ENCODE results near the gene ATP8A2. TPM values are rescaled to one million over a fixed set of nuclear protein-coding genes. Genes with fewer than 3 reads are reported as not detected.
"Not testable (repeated sequence)": the region's sequence is repeated elsewhere in the genome, so short reads cannot be mapped to it uniquely, and the experiment has no call there.

ATP8A2 gene
- total RNA-seq, 2 donors from 2014 or later, result 0.41 to 1.6 TPM

- ATAC-seq (ENCODE audit: insufficient number of reproducible peaks, low FRiP score, low read depth), result no peak
Measured at GRCh38 chr13:25945596-25945995, 573.8 kb downstream of the ATP8A2 start.

GRCh38 chr13:25946321-25946720, 574.5 kb downstream of the ATP8A2 start:
- Histone ChIP-seq H3K27me3 (replicated peaks; ENCODE audit: insufficient read depth) (no peaks in the 10 kb centered on the region), H3K4me1 (ENCODE audit: control insufficient read depth in 1 of 2, low read depth in 2 of 2) (no peaks in the 10 kb centered on the region), H3K27ac (no peak overlapping the region), H3K36me3 (no peaks in the 10 kb centered on the region), H3K9me3 (no peaks in the 10 kb centered on the region), H3K4me3 (no peak overlapping the region)
- TF ChIP-seq CTCF (IDR thresholded peaks at IDR 0.05), result no peak
- DNase-seq (ENCODE audit: low spot score) (no peak), ATAC-seq (ENCODE audit: insufficient number of reproducible peaks, low FRiP score, low read depth) (no peak)

More at GRCh38 chr13:25945596-25945995, 573.8 kb downstream of the ATP8A2 start:
- H3K36me3 ChIP-seq, result no peaks in the 10 kb centered on the region
- no peaks in the 10 kb centered on the region for H3K9me3 ChIP-seq
- H3K4me3 ChIP-seq, result no peak overlapping the region
- no peak overlapping the region for H3K27ac ChIP-seq
- no peak for DNase-seq (ENCODE audit: low spot score)
- no peaks in the 10 kb centered on the region for H3K4me1 ChIP-seq (ENCODE audit: control insufficient read depth in 1 of 2, low read depth in 2 of 2)
- TF ChIP-seq CTCF (IDR thresholded peaks at IDR 0.05), result no peak
- H3K27me3 ChIP-seq (replicated peaks; ENCODE audit: insufficient read depth), result no peaks in the 10 kb centered on the region

GRCh38 chr13:25948910-25949309, 577.1 kb downstream of the ATP8A2 start:
- Histone ChIP-seq H3K4me1 (ENCODE audit: control insufficient read depth in 1 of 2, low read depth in 2 of 2) (no peaks in the 10 kb centered on the region), H3K36me3 (no peaks in the 10 kb centered on the region), H3K27me3 (replicated peaks; ENCODE audit: insufficient read depth) (no peaks in the 10 kb centered on the region), H3K9me3 (no peaks in the 10 kb centered on the region), H3K27ac (no peak overlapping the region), H3K4me3 (no peak overlapping the region)
- no peak for TF ChIP-seq CTCF (IDR thresholded peaks at IDR 0.05)
- DNase-seq (ENCODE audit: low spot score), result no peak
- no peak for ATAC-seq (ENCODE audit: insufficient number of reproducible peaks, low FRiP score, low read depth)

- Histone ChIP-seq H3K27ac (no peak overlapping the region), H3K27me3 (replicated peaks; ENCODE audit: insufficient read depth) (no peaks in the 10 kb centered on the region), H3K9me3 (no peaks in the 10 kb centered on the region), H3K36me3 (no peaks in the 10 kb centered on the region), H3K4me3 (no peak overlapping the region), H3K4me1 (ENCODE audit: control insufficient read depth in 1 of 2, low read depth in 2 of 2) (no peaks in the 10 kb centered on the region)
- DNase-seq (ENCODE audit: low spot score) (no peak), ATAC-seq (ENCODE audit: insufficient number of reproducible peaks, low FRiP score, low read depth) (no peak)
- no peak for TF ChIP-seq CTCF (IDR thresholded peaks at IDR 0.05)
Measured at GRCh38 chr13:25951831-25952230, 580.1 kb downstream of the ATP8A2 start.

- ATAC-seq (ENCODE audit: insufficient number of reproducible peaks, low FRiP score, low read depth); H3K27ac ChIP-seq; H3K4me1 ChIP-seq (ENCODE audit: control insufficient read depth in 1 of 2, low read depth in 2 of 2); H3K9me3 ChIP-seq; H3K4me3 ChIP-seq; H3K27me3 ChIP-seq (replicated peaks; ENCODE audit: insufficient read depth); DNase-seq (ENCODE audit: low spot score); H3K36me3 ChIP-seq: not testable (repeated sequence)
Measured at GRCh38 chr13:25954080-25954479, 582.3 kb downstream of the ATP8A2 start.

- DNase-seq (ENCODE audit: low spot score); H3K9me3 ChIP-seq; ATAC-seq (ENCODE audit: insufficient number of reproducible peaks, low FRiP score, low read depth); H3K36me3 ChIP-seq; H3K4me1 ChIP-seq (ENCODE audit: control insufficient read depth in 1 of 2, low read depth in 2 of 2); H3K27me3 ChIP-seq (replicated peaks; ENCODE audit: insufficient read depth); H3K27ac ChIP-seq; H3K4me3 ChIP-seq: not testable (repeated sequence)
Measured at GRCh38 chr13:25954943-25955342, 583.2 kb downstream of the ATP8A2 start.
